ENCODE data around the gene ADD3.
"Not testable (repeated sequence)": the region's sequence is repeated elsewhere in the genome, so short reads cannot be mapped to it uniquely, and the experiment has no call there.

DNA sequence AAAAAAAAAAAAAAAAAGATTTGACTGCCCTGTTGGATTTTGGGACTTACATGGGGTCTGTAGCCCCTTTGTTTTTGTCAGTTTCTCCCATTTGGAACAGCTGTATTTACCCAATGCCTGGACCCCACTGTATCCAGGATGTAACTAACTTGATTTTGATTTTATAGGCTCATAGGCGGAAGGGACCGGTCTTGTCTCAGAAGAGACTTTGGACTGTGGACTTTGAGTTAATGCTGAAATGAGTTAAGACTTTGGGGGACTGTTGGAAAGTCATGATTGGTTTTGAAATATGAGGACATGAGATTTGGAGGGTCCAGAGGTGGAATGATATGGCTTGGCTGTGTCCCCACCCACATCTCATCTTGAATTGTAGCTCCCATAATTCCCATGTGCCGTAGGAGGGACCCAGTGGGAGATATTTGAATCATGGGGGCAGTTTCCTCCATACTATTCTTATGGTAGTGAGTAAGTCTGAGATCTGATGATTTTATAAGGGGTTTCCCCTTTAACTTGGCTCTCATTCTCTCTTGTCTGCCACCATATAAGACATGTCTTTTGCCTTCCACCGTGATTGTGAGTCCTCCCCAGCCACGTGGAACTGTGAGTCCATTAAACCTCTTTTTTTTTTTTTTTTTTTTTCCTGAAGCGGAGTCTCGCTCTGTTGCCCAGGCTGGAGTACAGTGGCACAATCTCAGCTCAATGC lies 42.3 kb downstream of the ADD3 start:
- TF ChIP-seq, protein P1, sequence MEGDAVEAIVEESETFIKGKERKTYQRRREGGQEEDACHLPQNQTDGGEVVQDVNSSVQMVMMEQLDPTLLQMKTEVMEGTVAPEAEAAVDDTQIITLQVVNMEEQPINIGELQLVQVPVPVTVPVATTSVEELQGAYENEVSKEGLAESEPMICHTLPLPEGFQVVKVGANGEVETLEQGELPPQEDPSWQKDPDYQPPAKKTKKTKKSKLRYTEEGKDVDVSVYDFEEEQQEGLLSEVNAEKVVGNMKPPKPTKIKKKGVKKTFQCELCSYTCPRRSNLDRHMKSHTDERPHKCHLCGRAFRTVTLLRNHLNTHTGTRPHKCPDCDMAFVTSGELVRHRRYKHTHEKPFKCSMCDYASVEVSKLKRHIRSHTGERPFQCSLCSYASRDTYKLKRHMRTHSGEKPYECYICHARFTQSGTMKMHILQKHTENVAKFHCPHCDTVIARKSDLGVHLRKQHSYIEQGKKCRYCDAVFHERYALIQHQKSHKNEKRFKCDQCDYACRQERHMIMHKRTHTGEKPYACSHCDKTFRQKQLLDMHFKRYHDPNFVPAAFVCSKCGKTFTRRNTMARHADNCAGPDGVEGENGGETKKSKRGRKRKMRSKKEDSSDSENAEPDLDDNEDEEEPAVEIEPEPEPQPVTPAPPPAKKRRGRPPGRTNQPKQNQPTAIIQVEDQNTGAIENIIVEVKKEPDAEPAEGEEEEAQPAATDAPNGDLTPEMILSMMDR (conservative IDR thresholded peaks at IDR 0.05; ENCODE audit: low read length), result not testable (repeated sequence)
- TF ChIP-seq EZH2phosphoT487 (IDR thresholded peaks at IDR 0.05; ENCODE audit: borderline replicate concordance), result not testable (repeated sequence)
